ENCODE measurements around the gene NRG3. TPM values are rescaled to one million over a fixed set of nuclear protein-coding genes. Genes with fewer than 3 reads are reported as not detected.
A peak's percentile ranks its signal among the peaks of the same experiment; 100 is the strongest.

Gene NRG3
- total and polyA plus RNA-seq, 12 donors, result 0.46 to 3.8 (median 1.3) TPM

DNA sequence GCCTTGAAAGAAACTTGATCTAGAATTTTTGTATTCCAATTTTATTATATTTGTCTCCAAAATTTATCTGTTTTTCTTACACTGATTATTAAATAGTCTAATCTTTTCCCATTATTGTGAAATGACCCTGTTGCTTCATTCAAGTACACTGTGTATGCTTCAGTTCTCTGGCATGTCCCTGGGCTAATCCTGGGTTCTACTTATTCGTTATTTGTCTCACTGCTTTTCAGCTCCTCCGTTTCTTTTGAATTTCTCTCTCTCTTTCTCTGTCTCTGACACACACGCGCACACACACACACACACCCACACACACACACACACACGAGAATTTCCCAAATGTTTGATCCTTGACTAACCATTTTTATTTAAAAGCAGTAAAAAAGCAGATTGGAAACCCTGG lies 768.6 kb downstream of the NRG3 start:
- no peaks in the 10 kb centered on the region for H3K9me3 ChIP-seq (replicated peaks in 1 of 3)
- DNase-seq, result peak in 5 of 7 donors; percentile 9 to 52 (median 21)
- intact Hi-C loops (cut with DNase I), result no loop called here
- TF ChIP-seq, protein P1, sequence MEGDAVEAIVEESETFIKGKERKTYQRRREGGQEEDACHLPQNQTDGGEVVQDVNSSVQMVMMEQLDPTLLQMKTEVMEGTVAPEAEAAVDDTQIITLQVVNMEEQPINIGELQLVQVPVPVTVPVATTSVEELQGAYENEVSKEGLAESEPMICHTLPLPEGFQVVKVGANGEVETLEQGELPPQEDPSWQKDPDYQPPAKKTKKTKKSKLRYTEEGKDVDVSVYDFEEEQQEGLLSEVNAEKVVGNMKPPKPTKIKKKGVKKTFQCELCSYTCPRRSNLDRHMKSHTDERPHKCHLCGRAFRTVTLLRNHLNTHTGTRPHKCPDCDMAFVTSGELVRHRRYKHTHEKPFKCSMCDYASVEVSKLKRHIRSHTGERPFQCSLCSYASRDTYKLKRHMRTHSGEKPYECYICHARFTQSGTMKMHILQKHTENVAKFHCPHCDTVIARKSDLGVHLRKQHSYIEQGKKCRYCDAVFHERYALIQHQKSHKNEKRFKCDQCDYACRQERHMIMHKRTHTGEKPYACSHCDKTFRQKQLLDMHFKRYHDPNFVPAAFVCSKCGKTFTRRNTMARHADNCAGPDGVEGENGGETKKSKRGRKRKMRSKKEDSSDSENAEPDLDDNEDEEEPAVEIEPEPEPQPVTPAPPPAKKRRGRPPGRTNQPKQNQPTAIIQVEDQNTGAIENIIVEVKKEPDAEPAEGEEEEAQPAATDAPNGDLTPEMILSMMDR (IDR thresholded peaks at IDR 0.05), result no peak
- TF ChIP-seq POLR2A (IDR thresholded peaks at IDR 0.05), result no peak
- H3K27me3 ChIP-seq, result no peaks in the 10 kb centered on the region
- H3K4me3 ChIP-seq, result no peak overlapping the region
- 44 to 51% (median 49%) methylated on average over 5 of the region's 5 CpGs for WGBS, 4 donors
- H3K4me1 ChIP-seq (replicated peaks in 1 of 2), result no peaks in the 10 kb centered on the region
- H3K36me3 ChIP-seq (replicated peaks in 1 of 2), result no peaks in the 10 kb centered on the region
- H3K27ac ChIP-seq, result no peak overlapping the region

DNA sequence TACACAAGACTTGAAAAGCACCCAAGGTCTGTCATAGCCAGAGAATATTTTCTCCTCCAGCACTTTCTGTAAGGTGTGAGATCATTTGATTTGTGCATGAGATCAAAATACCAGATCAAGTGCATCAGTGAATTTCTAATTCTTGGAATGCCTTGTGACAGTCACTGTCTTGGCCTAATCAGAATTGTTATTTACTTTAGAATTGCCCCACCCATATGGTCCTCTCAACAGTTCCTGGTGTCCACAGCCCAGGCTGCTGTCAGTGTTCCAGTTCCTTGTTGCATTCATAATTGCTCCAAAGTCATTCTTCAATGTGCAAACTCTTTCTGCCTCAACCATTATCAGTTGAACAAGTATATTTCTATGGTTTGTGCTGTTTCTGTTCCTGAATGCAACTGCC lies 770.2 kb downstream of the NRG3 start:
- TF ChIP-seq, protein P1 (IDR thresholded peaks at IDR 0.05), result no peak
- no peak for TF ChIP-seq POLR2A (IDR thresholded peaks at IDR 0.05)
- H3K9me3 ChIP-seq (replicated peaks in 1 of 3), result no peaks in the 10 kb centered on the region
- H3K27me3 ChIP-seq, result no peaks in the 10 kb centered on the region
- H3K4me3 ChIP-seq, result no peak overlapping the region
- no peaks in the 10 kb centered on the region for H3K4me1 ChIP-seq (replicated peaks in 1 of 2)
- no peak overlapping the region for H3K27ac ChIP-seq
- DNase-seq, result no peak
- intact Hi-C loops (cut with DNase I), result no loop called here
- no peaks in the 10 kb centered on the region for H3K36me3 ChIP-seq (replicated peaks in 1 of 2)

DNA sequence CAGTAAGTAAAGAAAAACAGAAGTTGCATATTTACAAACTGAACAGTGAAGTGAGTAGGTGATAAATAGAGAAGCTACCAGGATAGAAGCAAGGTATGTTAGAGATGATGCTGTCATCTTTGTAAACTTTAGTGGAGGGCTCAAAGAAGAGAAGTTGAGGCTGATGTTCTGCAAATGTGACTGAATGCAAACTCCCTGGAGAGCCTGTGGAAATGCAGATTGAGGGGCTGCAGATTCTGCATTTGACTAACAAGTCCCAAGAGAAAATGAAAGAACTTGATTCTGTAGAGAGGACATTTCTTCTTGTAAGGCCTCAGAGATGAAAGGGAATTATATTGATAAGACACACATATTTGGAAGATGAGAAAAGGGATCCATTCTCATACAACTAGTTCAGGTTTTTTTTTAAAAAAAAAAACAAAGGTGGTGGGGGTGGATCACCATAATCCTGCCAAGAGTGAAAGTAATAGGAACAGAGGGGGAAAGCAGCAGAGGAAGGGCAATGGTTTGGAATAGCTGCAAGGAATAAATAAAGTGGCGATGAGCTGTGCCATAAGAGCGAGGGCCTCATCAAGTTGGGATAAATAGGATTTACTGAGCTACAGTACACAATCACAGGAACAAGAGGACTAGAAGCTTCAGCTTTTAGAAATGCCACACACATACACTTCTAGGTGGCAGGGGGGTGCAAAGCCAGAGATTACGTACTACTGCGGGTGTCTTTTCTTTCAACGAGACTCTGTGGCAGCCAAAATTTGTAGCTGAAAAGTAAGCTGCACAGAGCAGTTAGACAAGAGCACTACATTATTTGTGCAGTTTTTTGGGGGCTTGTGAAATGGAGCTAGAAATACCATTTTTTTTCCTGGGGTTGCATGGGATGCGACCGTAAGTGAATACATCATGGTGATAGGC lies 778.5 kb downstream of the NRG3 start:
- no peaks in the 10 kb centered on the region for H3K27me3 ChIP-seq
- 84 to 91% (median 87%) methylated on average over 7 of the region's 7 CpGs for WGBS, 4 donors
- H3K27ac ChIP-seq, result no peak overlapping the region
- intact Hi-C loops (cut with DNase I), result no loop called here
- no peaks in the 10 kb centered on the region for H3K9me3 ChIP-seq (replicated peaks in 1 of 3)
- TF ChIP-seq, protein P1 (IDR thresholded peaks at IDR 0.05), result no peak
- TF ChIP-seq POLR2A (IDR thresholded peaks at IDR 0.05), result no peak
- H3K4me3 ChIP-seq, result no peak overlapping the region
- no peaks in the 10 kb centered on the region for H3K36me3 ChIP-seq (replicated peaks in 1 of 2)
- H3K4me1 ChIP-seq (replicated peaks in 1 of 2), result no peaks in the 10 kb centered on the region
- no peak for DNase-seq

DNA sequence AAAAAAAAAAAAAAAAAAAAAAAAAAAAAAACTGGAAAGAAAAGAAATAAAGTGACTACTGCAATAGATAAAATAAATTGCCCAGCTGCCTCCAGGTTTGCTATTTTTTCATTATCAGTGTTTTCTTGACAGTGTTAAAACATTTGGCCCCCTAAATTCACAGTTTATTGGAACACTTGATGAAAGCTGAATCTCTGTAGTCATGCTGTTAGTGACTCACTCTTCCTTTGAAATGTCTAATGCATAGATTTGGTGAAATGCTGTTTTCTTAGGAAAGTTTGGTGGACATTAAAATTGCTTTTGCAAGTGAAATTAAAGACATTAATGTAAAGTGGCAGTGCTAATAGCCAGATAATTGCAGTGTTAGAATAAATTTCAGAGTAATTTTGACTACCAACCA lies 785.2 kb downstream of the NRG3 start:
- H3K27ac ChIP-seq, result no peak overlapping the region
- H3K4me3 ChIP-seq, result no peak overlapping the region
- H3K4me1 ChIP-seq (replicated peaks in 1 of 2), result no peaks in the 10 kb centered on the region
- H3K36me3 ChIP-seq (replicated peaks in 1 of 2), result no peaks in the 10 kb centered on the region
- intact Hi-C loops (cut with DNase I), result no loop called here
- no peak for DNase-seq
- H3K9me3 ChIP-seq (replicated peaks in 1 of 3), result no peaks in the 10 kb centered on the region
- TF ChIP-seq, protein P1 (IDR thresholded peaks at IDR 0.05), result no peak
- no peak for TF ChIP-seq POLR2A (IDR thresholded peaks at IDR 0.05)
- H3K27me3 ChIP-seq, result no peaks in the 10 kb centered on the region
